Gastrocnemius medialis (tissue), 4 donors: ENCODE results near the gene COL9A3. TPM values are rescaled to one million over a fixed set of nuclear protein-coding genes. Genes with fewer than 3 reads are reported as not detected.

Experiments
- ATAC-seq, 2 donors: fragments of 150-250 bp; one replicate each; pipeline ENCODE4 v1.9.1; 2016
- DNase-seq, 2 donors: peaks; one replicate each; pipeline ENCODE4 v3.0.0-alpha.2; 2019
- H3K27ac ChIP-seq, 4 donors: fragments of 200-600 bp; sonication (generic); 1 replicate in 1 of 4; 2 replicates in 3 of 4; pipeline ENCODE4 v1.5.1; 2016 to 2018; ENCODE audit warnings: mild to moderate bottlenecking in 2 of 4, moderate library complexity in 1 of 4
- H3K27me3 ChIP-seq, 3 donors: fragments of 200-600 bp; sonication (generic) in 2 of 3; 1 replicate in 1 of 3; 2 replicates in 2 of 3; pipeline versions ENCODE4 v1.5.1 to v1.6.0; 2016 to 2019; ENCODE audit warnings: mild to moderate bottlenecking in 1 of 3, moderate library complexity in 1 of 3
- H3K36me3 ChIP-seq, 2 donors: fragments of 200-600 bp; sonication (generic) in 1 of 2; one replicate each; pipeline ENCODE4 v1.5.1; 2017 to 2018
- H3K4me1 ChIP-seq, 2 donors: fragments of 200-600 bp; sonication (generic) in 1 of 2; one replicate each; pipeline ENCODE4 v1.5.1; 2016 to 2017; ENCODE audit warnings: mild to moderate bottlenecking in 2 of 2
- H3K4me3 ChIP-seq, 4 donors: fragments of 200-600 bp; sonication (generic) in 3 of 4; 1 replicate in 1 of 4; 2 replicates in 3 of 4; pipeline ENCODE4 v1.5.1; 2016 to 2019; ENCODE audit warnings: mild to moderate bottlenecking in 2 of 4
- H3K9me3 ChIP-seq, 3 donors: fragments of 200-600 bp; sonication (generic) in 2 of 3; 1 replicate in 1 of 3; 2 replicates in 2 of 3; pipeline ENCODE4 v1.5.1; 2016 to 2019
- CTCF ChIP-seq, 5 experiments: fragments of 450-650 bp in 3 of 5; fragments of 200-600 bp in 2 of 5; sonication (generic) in 2 of 5; IDR thresholded peaks in 4 of 5; conservative IDR thresholded peaks in 1 of 5; 1 replicate in 4 of 5; 2 replicates in 1 of 5; pipeline ENCODE4 v1.5.1; 2016 to 2019; ENCODE audit warnings: antibody characterized with exemption in 5 of 5, mild to moderate bottlenecking in 3 of 5, moderate library complexity in 3 of 5
- POLR2A ChIP-seq, 2 donors: fragments of 450-650 bp; IDR thresholded peaks; one replicate each; pipeline ENCODE4 v1.6.1; 2017; ENCODE audit warnings: antibody characterized with exemption in 2 of 2, mild to moderate bottlenecking in 2 of 2, moderate library complexity in 2 of 2
- in situ Hi-C, 4 donors: fragments of 200-750 bp; cut with MboI; loops; one replicate each; pipeline versions ENCODE4 v1.15.0 to v1.8.0; 2017; ENCODE audit warnings: low sequenced_read_pairs in 4 of 4
- intact Hi-C: fragments of 100-400 bp; cut with DNase I; formaldehyde crosslinking; loops from one replicate; pipeline ENCODE4 v1.15.1; 2023; ENCODE audit warnings: low total_unique reads
- total RNA-seq, 4 donors: library from RNA; depleted of rRNA; stranded (reverse); fragments of >200 nt; gene quantifications; one replicate each; pipeline versions ENCODE4 v1.1.0 to v1.2.3, GENCODE V29; 2016

The COL9A3 gene
- total RNA-seq, 4 donors from 2014 or later, result 0.41 to 4.1 (median 1.6) TPM

DNA sequence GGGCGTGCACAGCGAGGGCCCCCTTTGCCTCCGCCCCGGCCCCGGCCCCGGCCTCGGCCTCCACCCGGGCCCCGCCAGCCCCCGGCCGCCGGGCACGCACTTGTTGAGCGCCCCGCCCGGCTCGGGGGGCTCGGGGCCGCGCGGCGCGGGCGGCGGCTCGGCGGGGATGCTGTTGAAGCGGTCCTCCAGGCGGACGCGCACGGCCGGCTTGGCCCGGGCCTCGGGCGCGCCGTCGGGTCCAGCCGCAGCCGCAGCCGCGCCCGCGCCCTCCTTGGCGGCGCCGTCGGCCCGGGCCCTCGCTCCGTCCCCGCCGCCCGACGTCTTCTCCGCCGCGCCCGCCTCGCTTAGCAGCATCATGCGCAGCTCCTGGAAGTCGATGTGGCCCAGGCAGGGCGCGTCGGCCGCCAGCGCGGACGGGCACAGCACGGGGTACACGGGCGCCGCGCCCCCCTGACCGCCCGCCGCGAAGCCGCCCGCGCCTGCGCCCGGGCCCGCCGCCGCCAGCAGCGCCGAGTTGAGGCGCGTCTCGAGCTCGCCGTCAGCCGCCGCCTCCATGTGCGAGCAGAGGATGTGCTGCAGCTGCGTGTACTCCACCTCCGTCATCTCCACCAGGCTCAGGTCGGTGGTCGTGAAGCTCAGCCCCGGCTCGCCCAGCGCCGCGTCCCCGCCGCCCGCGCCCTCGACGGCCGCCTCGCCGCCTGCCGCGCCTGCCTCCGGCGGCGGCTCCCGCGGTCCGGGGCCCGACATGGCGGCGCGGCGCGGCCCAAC lies 44.3 kb downstream of the COL9A3 start:
- H3K27ac ChIP-seq, result no peak overlapping the region
- DNase-seq (no peak), ATAC-seq (peak; percentile 17 to 44)
- H3K36me3 ChIP-seq, result peaks cover 0 to 9% of the 10 kb centered on the region in 2 donors
- no peaks in the 10 kb centered on the region for H3K9me3 ChIP-seq
- in situ Hi-C loops, result no loop called here
- peak overlapping the region; percentile 40 to 52 (median 46) for H3K4me3 ChIP-seq
- intact Hi-C loops, result loop anchor here (5.0 kb wide), 1 partner anchor 356 kb away; the partner anchor contains the start of gene YTHDF1
- TF ChIP-seq POLR2A (IDR thresholded peaks at IDR 0.05) (no peak), CTCF (IDR thresholded peaks at IDR 0.05 in 4 of 5, conservative IDR thresholded peaks at IDR 0.05 in 1 of 5) (no peak)
- H3K4me1 ChIP-seq, result peaks cover 9% of the 10 kb centered on the region in 2 donors
- no peaks in the 10 kb centered on the region for H3K27me3 ChIP-seq

GRCh38 chr20:62861726-62862336 lies 45.0 kb downstream of the COL9A3 start, which contains the start of gene TCFL5:
TCFL5 (minus strand) TSS chr20:62861822; CDS start chr20:62861670, 152 bp downstream.
- H3K27me3 ChIP-seq, result no peaks in the 10 kb centered on the region
- DNase-seq (peak; percentile 82 to 84), ATAC-seq (peak; percentile 89 to 90)
- in situ Hi-C loops (no loop called here), intact Hi-C loops (loop anchor here (5.0 kb wide), 1 partner anchor 355 kb away; the partner anchor contains the start of gene YTHDF1)
- H3K27ac ChIP-seq, result peak within 1 kb of the TSS; percentile 25 to 65 (median 44)
- H3K9me3 ChIP-seq, result no peaks in the 10 kb centered on the region
- peak within 1 kb of the TSS; percentile 40 to 52 (median 46) for H3K4me3 ChIP-seq
- H3K4me1 ChIP-seq, result peaks cover 9% of the 10 kb centered on the region in 2 donors
- TF ChIP-seq POLR2A (IDR thresholded peaks at IDR 0.05) (no peak), CTCF (IDR thresholded peaks at IDR 0.05 in 4 of 5, conservative IDR thresholded peaks at IDR 0.05 in 1 of 5) (no peak)
- H3K36me3 ChIP-seq, result peaks cover 0 to 6% of the 10 kb centered on the region in 2 donors

- DNase-seq (no peak), ATAC-seq (no peak)
- H3K4me3 ChIP-seq, result no peak overlapping the region
- in situ Hi-C loops (no loop called here), intact Hi-C loops (loop anchor here (5.0 kb wide), 1 partner anchor 353 kb away; the partner anchor contains the start of gene YTHDF1)
- peaks cover 9% of the 10 kb centered on the region in 2 donors for H3K4me1 ChIP-seq
- H3K27me3 ChIP-seq, result no peaks in the 10 kb centered on the region
- H3K9me3 ChIP-seq, result no peaks in the 10 kb centered on the region
- no peak for TF ChIP-seq CTCF (IDR thresholded peaks at IDR 0.05 in 4 of 5, conservative IDR thresholded peaks at IDR 0.05 in 1 of 5)
- TF ChIP-seq POLR2A (IDR thresholded peaks at IDR 0.05), result no peak
- H3K27ac ChIP-seq, result no peak overlapping the region
- H3K36me3 ChIP-seq, result no peaks in the 10 kb centered on the region
Measured at GRCh38 chr20:62864207-62864606, 47.4 kb downstream of the COL9A3 start.

DNA sequence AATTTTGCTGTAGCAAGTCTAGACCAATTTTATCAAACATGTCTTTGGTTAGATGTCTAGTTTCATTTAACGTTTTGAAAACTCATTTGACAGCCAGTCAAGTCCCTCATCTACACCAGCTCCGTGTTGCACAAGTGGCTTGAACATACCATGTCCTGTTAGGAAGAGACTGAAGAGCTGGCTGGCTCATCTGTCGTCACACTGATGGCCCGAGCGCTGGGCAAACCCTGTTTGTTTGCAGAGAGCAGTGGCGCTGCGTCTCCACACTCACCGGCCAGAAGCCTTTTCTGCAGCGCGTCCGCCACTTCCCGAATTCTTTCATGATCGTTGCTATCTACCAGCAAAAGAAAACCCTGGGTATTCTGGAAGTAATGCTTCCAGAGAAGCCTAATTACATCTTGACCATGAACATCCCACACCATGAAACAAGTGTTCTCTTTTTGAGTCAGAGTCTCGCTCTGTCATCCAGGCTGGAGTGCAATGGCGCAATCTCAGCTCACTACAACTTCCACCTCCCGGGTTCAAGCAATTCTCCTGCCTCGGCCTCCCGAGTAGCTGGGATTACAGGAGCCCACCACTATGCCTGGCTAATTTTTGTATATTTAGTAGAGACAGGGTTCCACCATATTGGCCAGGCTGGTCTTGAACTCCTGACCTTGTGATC lies 55.5 kb downstream of the COL9A3 start:
- intact Hi-C loops, result no loop called here
- Histone ChIP-seq H3K4me1 (peaks cover 14 to 18% of the 10 kb centered on the region in 2 donors), H3K27me3 (no peaks in the 10 kb centered on the region), H3K36me3 (no peaks in the 10 kb centered on the region), H3K9me3 (no peaks in the 10 kb centered on the region), H3K27ac (no peak overlapping the region), H3K4me3 (no peak overlapping the region)
- in situ Hi-C loops, result loop anchor here in 1 of 4 donors (5.0 kb wide), 1 partner anchor 140 kb away; no protein-coding TSS in a partner anchor
- no peak for ATAC-seq
- TF ChIP-seq CTCF (IDR thresholded peaks at IDR 0.05 in 4 of 5, conservative IDR thresholded peaks at IDR 0.05 in 1 of 5) (no peak), POLR2A (IDR thresholded peaks at IDR 0.05) (no peak)
- no peak for DNase-seq
